OCI-LY7 (cell line): ENCODE data around the gene P2RY8.

Experiments used
- EZH2phosphoT487 ChIP-seq: fragments of 200-600 bp; sonication (generic); IDR thresholded peaks from 2 replicates; pipeline ENCODE4 v1.6.1; 2018; ENCODE audit warnings: low read depth, borderline replicate concordance, mild to moderate bottlenecking, mixed run types, antibody characterized with exemption, low read length, moderate library complexity, mixed read lengths
- TF ChIP-seq, protein P1 (sequence below): fragments of 200-600 bp; sonication (generic); conservative IDR thresholded peaks from 2 replicates; pipeline ENCODE4 v1.5.1; 2014; ENCODE audit warnings: mild to moderate bottlenecking, antibody characterized with exemption, low read length, moderate library complexity, mixed read lengths

DNA sequence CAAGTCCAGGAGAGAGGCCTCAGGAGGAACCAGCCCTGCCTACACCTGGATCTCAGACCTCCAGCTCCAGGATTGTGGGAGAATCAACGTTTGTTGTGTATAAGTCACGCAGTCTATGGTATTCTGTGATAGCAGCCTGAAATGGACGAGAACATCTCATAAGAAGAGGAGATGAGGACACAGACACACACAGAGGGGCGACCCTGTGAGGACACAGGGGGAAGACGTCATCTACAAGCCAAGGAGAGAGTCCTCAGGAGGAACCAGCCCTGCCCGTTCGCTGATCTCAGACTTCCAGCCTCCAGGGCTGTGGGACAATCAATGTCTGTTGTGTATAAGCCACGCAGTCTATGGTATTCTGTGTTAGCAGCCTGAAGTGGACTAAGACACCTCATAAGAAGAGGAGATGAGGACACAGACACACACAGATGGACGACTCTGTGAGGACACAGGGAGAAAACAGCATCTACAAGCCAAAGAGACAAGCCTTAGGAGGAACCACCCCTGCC lies 20.3 kb downstream of the P2RY8 start:
- TF ChIP-seq, protein P1, sequence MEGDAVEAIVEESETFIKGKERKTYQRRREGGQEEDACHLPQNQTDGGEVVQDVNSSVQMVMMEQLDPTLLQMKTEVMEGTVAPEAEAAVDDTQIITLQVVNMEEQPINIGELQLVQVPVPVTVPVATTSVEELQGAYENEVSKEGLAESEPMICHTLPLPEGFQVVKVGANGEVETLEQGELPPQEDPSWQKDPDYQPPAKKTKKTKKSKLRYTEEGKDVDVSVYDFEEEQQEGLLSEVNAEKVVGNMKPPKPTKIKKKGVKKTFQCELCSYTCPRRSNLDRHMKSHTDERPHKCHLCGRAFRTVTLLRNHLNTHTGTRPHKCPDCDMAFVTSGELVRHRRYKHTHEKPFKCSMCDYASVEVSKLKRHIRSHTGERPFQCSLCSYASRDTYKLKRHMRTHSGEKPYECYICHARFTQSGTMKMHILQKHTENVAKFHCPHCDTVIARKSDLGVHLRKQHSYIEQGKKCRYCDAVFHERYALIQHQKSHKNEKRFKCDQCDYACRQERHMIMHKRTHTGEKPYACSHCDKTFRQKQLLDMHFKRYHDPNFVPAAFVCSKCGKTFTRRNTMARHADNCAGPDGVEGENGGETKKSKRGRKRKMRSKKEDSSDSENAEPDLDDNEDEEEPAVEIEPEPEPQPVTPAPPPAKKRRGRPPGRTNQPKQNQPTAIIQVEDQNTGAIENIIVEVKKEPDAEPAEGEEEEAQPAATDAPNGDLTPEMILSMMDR: no peak
- TF ChIP-seq EZH2phosphoT487: no peak
